Stimulated activated CD4-positive, alpha-beta T cell treated with anti-CD3 and anti-CD28 coated beads, Interleukin-4, amount 100 ng/mL, for 4 hours (primary cell): ENCODE results near the gene CKB.
A peak's percentile ranks its signal among the peaks of the same experiment; 100 is the strongest.

Source experiments
- DNase-seq, 2 experiments: peaks; one replicate each; pipeline ENCODE4 v3.0.0-alpha.2; 2020

Gene CKB

GRCh38 chr14:103537175-103537990 lies 14.8 kb upstream of the CKB start:
- no peak for DNase-seq

- DNase-seq, result no peak
These were observed 14.1 kb upstream of the CKB start for GRCh38 chr14:103536693-103537092.

GRCh38 chr14:103535891-103536565 lies 13.4 kb upstream of the CKB start:
- DNase-seq, result no peak

GRCh38 chr14:103535081-103535890 lies 12.7 kb upstream of the CKB start:
- no peak for DNase-seq

- DNase-seq, result no peak
These were observed 12.0 kb upstream of the CKB start for GRCh38 chr14:103534576-103535061.

GRCh38 chr14:103533999-103534575 lies 11.5 kb upstream of the CKB start:
- DNase-seq, result no peak

- no peak for DNase-seq
These were observed 10.7 kb upstream of the CKB start for GRCh38 chr14:103533137-103533998.

GRCh38 chr14:103532216-103533136 lies 9.8 kb upstream of the CKB start:
- DNase-seq, result no peak

- no peak for DNase-seq
These were observed 9.0 kb upstream of the CKB start for GRCh38 chr14:103531421-103532215.

- no peak for DNase-seq
These were observed 8.2 kb upstream of the CKB start for GRCh38 chr14:103530831-103531230.

- no peak for DNase-seq
These were observed 7.8 kb upstream of the CKB start for GRCh38 chr14:103530390-103530789.

- DNase-seq, result no peak
These were observed 7.0 kb upstream of the CKB start for GRCh38 chr14:103529383-103530365.

GRCh38 chr14:103528587-103529382 lies 6.2 kb upstream of the CKB start, which contains the start of gene TRMT61A:
TSS of gene TRMT61A (plus strand) at chr14:103529196. CDS start at chr14:103529979, 783 bp downstream.
- DNase-seq, result peak; percentile 73 to 80

GRCh38 chr14:103528146-103528586 lies 5.5 kb upstream of the CKB start:
- DNase-seq, result no peak

GRCh38 chr14:103527408-103528145 lies 4.9 kb upstream of the CKB start:
- no peak for DNase-seq

- DNase-seq, result no peak
These were observed 4.3 kb upstream of the CKB start for GRCh38 chr14:103526914-103527248.
